T-helper 1 cell (primary cell): Measurements from ENCODE around the gene ACTL10.

Experiments used
- DNase-seq, 5 donors: peaks; one replicate each; pipeline ENCODE4 v3.0.0-alpha.2; 2012 to 2020

Gene ACTL10

GRCh38 chr20:33677991-33678702 is 11.4 kb downstream of the ACTL10 start:
- no peak for DNase-seq

DNA sequence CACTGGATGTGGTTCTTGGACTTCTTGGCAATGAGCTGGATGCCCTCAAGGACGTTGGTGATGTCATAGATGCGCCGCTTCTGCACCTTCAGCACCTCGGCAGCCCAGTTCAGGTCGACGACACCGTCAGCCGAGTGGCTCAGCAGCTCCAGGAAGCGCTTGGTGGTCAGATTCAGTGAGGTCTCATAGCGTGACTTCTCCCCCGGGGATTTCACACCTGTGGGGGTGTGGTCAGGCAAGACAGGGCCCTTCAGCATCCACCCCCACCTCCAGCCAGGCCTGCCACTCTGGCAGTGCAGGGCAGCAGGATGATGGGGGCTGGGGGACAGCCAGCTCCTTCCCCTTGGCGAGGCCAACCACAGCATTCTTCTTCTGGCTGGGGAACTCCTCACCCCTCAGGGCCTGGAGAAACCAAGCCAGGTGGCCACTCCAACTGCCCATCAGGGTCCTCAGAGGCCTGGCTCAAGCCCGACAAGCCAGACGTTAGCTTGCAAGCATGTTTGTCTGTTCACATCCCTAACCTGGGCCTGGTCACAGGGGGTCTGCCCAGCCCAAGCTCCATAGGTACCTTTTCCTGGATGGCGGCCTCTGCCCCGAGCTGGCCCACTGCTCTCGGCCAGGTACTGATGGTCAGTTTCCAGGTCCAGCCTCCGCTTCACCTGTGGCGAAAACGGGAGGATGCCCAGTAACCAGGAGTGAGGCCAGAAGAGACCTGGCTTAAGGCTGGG is 13.2 kb downstream of the ACTL10 start:
- DNase-seq: peak in 1 of 5 donors; percentile 79

- DNase-seq: no peak
These were observed 13.9 kb downstream of the ACTL10 start for GRCh38 chr20:33680686-33681085.

- no peak for DNase-seq
These were observed 14.5 kb downstream of the ACTL10 start for GRCh38 chr20:33681288-33681687.

DNA sequence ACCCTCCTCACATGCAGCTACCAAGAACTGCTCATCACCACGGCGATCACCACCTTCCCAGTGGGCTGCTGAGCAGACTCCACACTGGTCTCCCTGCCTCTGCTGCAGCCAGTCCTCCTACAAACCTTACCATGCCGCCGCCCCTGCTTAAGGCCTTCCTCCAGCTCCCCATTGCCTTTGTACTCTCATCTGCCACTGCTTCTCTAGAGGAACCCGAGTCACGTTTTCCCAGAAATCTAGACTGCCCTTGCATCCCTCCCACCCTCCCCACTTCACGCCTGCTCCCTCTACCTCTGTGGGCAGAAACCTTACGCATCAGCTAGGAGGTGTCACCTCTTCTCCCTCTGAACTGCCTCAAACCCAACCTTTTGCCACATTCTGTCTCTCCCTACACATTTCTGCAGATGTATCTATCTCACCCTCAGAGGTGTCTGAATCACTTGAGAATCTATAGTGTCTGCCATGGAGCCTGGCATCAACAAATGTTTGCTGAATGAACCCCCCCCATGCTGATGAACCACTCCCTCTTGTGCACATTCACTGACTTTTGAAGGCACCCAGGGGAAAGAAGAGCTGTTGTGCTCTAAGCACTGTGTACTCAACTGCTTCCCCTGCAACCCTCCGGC is 15.1 kb downstream of the ACTL10 start:
- DNase-seq: peak in 1 of 5 donors; percentile 44

GRCh38 chr20:33684533-33685327 is 18.0 kb downstream of the ACTL10 start:
- DNase-seq: no peak

GRCh38 chr20:33685328-33686099 is 18.8 kb downstream of the ACTL10 start:
- DNase-seq: peak in 3 of 5 donors; percentile 32 to 78 (median 49)

GRCh38 chr20:33686100-33686983 is 19.6 kb downstream of the ACTL10 start, which contains the start of gene E2F1:
TSS of gene E2F1 (minus strand) at chr20:33686385. CDS start at chr20:33686264, 121 bp downstream.
- DNase-seq: peak; percentile 89 to 95 (median 92)

DNA sequence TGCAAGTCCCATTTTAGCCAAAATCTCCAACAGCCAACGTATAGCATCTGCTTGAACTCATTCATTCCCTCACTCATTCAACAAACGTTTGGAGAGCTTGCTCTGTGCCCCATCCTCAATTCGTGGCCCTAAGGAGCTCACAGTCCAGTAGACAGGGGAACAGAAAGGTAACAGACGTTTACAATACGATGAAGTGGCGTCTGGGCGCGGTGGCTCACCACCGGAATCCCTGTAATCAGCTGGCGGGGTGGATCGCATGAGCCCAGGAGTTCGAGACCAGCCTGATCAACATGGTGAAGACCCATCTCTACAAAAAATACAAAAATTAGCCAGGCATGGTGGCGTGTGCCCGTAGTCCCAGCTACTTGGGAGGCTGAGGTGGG is 20.2 kb downstream of the ACTL10 start:
- DNase-seq: no peak

DNA sequence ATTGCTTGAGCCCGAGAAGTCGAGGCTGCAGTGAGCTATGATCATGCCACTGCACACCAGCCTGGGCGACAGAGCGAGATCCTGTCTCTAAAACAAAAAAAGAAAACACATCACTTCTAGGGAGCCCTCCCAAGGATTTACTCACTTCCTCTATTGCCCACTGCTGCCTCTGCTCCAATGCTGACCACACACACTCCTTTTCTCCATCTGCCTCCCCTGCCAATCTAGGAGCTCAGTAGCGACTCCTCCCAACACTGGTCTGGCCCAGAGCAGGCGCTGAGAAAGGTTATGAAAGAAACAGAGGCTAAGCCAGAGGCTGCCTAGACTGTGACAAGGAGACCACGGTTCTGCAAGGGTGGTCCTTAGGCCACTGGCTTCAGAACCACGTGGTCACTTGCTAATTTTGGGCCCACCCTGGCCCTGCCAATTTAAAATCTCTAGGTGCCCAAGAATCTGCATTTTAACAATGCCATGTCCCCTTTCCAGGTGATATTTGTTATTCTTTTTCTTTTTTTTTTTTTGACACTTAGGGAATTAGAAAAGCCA is 20.7 kb downstream of the ACTL10 start:
- DNase-seq: no peak

DNA sequence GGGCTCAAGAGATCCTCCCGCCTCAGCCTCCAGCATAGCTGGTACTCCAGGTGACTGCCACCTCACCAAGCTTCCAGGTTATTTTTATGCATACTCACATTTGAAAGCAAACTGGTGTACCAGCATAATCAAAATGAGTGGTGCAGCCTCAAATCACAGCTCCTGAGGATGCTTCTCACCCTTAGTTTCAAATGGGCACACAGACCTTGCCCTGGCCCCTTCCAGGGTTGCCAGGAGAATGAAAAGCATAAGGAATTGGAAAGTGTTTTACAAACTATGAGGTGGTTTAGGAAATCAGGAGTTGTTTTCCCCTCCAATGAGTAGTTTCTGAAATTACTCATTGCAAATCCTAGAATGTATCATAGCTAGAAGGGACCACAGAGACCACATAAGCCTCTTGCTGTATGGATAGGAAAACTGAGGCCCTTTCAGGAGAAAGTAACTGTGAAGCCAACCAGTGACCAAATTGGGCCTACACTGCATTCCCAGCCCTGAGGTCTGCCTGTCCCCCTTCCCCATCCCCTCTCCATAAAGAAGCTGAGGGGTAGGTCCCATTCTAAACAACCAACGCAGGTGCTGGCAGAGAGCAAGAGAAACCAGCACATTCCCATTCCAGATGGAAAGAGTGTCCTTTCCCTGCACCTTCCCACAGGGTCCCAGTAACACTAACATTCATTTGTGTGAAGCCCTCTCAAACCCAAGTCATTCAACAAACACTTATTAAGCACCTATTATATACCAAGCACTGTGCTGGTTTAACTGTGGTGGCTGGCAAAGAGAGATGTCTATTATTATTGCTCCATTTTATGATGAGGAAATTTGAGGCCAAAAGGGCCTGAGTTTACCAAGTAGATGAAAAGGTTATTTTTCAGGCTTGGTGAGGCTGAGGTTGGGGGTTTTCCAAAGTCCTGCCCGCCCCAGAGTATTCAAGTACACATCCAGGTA is 21.5 kb downstream of the ACTL10 start:
- DNase-seq: no peak

GRCh38 chr20:33688938-33689424 is 22.2 kb downstream of the ACTL10 start:
- no peak for DNase-seq

DNA sequence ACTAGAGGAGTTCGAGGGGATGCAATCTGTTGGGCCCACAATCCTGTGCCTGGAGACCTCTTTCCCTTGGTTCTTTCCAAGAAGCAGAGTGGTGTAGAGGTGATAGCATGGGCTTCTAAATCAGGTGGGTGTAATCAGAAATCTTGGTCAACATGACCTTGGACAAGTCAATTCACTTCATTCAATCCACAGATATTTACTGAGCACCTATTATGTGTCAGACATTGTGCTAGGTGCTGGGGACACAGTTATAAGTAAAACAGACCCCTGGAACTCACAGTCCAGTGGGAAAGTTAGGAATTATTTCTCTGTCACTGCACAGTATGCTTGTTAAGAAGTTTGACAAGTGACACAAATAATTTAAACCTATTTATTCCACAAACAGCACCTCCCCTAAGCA is 22.8 kb downstream of the ACTL10 start:
- no peak for DNase-seq

DNA sequence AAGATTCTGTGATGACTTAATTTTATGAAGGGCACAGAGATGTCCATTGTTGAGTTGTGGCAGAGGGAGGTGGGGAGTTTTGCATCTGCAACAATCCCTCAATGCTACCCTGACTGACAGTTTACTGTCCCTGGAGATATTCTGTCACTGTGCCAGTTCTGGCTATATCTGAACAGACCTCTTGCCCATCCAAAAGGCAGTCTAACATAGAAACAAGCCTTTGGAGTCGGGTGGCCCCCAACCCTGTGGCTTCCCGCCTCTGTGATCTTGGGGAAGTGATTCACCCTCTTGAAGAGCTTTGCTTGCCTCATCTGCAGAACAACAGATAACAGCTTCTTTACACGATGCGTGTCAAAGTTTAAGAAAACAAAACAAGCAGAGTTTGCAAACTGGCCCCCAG is 23.2 kb downstream of the ACTL10 start:
- DNase-seq: peak in 1 of 5 donors; percentile 56

- DNase-seq: no peak
These were observed 26.5 kb downstream of the ACTL10 start for GRCh38 chr20:33693289-33693688.

- no peak for DNase-seq
These were observed 27.2 kb downstream of the ACTL10 start for GRCh38 chr20:33693741-33694638.

DNA sequence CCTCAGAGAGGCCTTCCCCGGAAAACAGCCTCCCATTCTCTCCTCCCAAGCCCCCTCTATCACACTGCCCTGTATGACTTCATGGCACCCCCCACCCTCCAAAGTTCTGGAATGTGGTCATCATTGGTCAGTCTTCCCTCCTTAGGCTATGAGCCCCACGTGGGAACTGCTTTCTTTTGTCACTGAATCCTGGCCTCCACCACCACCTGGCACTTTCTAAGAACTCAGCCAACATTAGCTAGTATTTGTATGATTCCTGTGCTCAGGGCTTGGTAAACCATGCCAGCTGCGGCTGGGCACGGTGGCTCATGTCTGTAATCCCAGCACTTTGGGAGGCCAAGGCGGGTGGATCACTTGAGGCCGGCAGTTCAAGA is 27.9 kb downstream of the ACTL10 start:
- DNase-seq: no peak

GRCh38 chr20:33696448-33696847 is 29.7 kb downstream of the ACTL10 start:
- no peak for DNase-seq
